ENCODE measurements around the gene SSBP1. TPM values are rescaled to one million over a fixed set of nuclear protein-coding genes. Genes with fewer than 3 reads are reported as not detected.
A peak's percentile ranks its signal among the peaks of the same experiment; 100 is the strongest.
"Not testable (repeated sequence)": the region's sequence is repeated elsewhere in the genome, so short reads cannot be mapped to it uniquely, and the experiment has no call there.

The SSBP1 gene, protein sequence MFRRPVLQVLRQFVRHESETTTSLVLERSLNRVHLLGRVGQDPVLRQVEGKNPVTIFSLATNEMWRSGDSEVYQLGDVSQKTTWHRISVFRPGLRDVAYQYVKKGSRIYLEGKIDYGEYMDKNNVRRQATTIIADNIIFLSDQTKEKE
- total RNA-seq = 10 to 100 TPM; 12.9 to 83.8 (median 50.7) TPM

DNA sequence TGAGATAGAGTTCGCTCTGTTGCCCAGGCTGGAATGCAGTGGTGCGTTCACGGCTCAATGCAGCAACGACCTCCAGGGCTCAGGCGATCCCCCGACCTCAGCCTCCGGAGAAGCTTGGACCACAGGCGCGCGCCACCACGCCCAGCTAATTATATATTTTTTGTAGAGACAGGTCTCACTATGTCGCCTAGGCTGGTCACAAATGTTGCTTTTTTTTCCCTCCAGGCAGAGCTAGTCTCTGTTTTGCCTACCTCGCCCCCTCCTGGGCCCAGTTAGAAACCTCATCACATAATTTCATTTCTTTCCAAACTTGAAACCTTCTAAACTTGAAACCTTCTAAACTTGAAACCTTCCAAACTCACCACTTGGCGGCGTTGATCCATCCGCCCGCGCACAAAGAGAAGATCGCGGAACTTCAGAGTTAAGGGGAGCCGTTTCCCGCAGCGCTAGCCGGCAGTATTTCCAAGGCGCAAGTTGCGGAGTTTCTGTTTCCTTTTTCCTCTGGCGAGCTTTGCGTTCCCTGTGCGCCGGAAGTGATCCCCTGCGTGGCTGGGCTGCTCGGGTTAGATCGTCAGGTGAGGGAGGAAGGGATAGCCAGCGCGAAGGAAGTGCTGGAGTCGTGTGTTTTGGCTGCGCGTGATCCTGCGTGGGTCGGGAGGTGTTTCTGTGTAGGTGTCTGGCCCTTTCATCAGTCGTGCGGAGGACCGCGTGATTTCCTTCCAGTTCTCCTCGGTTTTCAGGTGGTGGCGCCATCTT, at the start of gene SSBP1:
TSS of gene SSBP1 (plus strand) at position 523 of the 756 bp plus-strand sequence. CDS start 809 bp downstream, outside the sequence.
- in situ Hi-C loops (cut with MboI; ENCODE audit: low pct_ligation_motif_present in 1 of 4, low pct_unique_long_range_greater_than_20kb in 1 of 4, low sequenced_read_pairs in 3 of 4) (no loop called here), intact Hi-C loops (cut with DNase I; ENCODE audit: low total_unique reads) (no loop called here)
- H3K27ac ChIP-seq = peak within 1 kb of the TSS; percentile 90 to 91 (median 90)
- H3K36me3 ChIP-seq = peaks cover 0 to 30% (median 8%) of the 10 kb centered on the region in 4 donors
- peak; percentile 93 for DNase-seq
- H3K9me3 ChIP-seq = no peaks in the 10 kb centered on the region
- H3K4me3 ChIP-seq = peak within 1 kb of the TSS; percentile 53 to 96 (median 84)
- H3K27me3 ChIP-seq = no peaks in the 10 kb centered on the region
- H3K4me1 ChIP-seq = peaks cover 11 to 28% (median 18%) of the 10 kb centered on the region in 4 donors
- TF ChIP-seq EP300 (IDR thresholded peaks at IDR 0.05; ENCODE audit: low read depth) (no peak), POLR2AphosphoS5 (IDR thresholded peaks at IDR 0.05) (peak; percentile 56 to 81 (median 77)), POLR2A (IDR thresholded peaks at IDR 0.05) (peak; percentile 70)
- TF ChIP-seq, protein P1, sequence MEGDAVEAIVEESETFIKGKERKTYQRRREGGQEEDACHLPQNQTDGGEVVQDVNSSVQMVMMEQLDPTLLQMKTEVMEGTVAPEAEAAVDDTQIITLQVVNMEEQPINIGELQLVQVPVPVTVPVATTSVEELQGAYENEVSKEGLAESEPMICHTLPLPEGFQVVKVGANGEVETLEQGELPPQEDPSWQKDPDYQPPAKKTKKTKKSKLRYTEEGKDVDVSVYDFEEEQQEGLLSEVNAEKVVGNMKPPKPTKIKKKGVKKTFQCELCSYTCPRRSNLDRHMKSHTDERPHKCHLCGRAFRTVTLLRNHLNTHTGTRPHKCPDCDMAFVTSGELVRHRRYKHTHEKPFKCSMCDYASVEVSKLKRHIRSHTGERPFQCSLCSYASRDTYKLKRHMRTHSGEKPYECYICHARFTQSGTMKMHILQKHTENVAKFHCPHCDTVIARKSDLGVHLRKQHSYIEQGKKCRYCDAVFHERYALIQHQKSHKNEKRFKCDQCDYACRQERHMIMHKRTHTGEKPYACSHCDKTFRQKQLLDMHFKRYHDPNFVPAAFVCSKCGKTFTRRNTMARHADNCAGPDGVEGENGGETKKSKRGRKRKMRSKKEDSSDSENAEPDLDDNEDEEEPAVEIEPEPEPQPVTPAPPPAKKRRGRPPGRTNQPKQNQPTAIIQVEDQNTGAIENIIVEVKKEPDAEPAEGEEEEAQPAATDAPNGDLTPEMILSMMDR (IDR thresholded peaks at IDR 0.05) = peak; percentile 53 to 85 (median 72)
- WGBS, 2 donors (ENCODE audit: low coverage in 1 of 2) = 0 to 3% methylated on average over 2 to 46 of the region's 46 CpGs

DNA sequence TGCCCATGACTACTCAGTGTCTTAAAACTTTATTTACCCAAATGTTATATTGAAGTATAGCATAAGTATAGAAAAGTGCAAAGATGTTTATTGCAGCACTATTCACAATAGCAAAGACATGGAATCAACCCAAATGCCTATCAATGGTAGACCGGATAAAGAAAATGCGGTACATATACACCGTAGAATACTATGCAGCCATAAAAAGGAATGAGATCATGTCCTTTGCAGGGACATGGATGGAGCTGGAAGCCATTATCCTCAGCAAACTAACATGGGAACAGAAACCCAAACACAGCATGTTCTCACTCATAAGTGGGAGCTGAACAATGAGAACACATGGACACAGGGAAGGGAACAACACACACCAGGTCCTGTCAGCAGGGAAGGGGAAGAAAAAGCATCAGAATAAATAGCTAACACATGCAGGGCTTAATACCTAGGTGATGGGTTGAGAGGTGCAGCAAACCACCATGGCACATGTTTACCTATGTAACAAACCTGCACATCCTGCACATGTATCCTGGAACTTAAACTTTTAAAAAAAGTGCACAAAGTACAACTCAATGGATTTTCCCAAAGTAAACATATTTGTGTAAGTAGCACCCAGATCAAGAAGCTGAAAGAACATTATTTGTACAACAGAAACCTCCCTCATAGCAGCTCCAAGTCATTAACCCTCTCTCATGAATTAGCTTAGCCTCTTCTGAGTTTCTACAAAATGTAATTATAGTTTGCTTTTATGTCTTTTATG, 48.9 kb upstream of the SSBP1 start:
- H3K4me1 ChIP-seq; H3K4me3 ChIP-seq; H3K9me3 ChIP-seq; intact Hi-C loops (cut with DNase I; ENCODE audit: low total_unique reads); in situ Hi-C loops (cut with MboI; ENCODE audit: low pct_ligation_motif_present in 1 of 4, low pct_unique_long_range_greater_than_20kb in 1 of 4, low sequenced_read_pairs in 3 of 4); H3K27ac ChIP-seq; H3K36me3 ChIP-seq; DNase-seq; H3K27me3 ChIP-seq: not testable (repeated sequence)
- WGBS, 2 donors (ENCODE audit: low coverage in 1 of 2) = 91 to 97% methylated on average over 3 of the region's 3 CpGs

DNA sequence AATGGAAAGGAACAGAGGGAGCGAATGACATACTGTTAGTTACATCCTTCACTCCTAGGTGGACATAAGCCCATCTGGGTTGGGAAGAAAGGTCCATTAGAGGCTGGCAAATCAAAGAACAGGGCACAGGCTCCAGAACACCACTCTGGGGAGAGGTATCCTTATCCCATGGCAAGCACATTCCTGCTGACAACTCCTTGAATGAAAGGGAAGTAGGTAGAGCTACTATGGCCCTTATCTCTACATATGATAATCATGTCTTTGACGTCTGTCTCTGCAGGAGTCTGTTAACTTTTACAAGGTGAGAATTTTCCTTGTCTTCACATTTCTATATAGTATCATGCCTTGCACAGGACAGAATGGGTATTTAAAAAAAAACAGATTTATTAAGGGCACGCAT, 46.6 kb upstream of the SSBP1 start:
- DNase-seq = no peak
- TF ChIP-seq EP300 (IDR thresholded peaks at IDR 0.05; ENCODE audit: low read depth) = no peak
- no peak for TF ChIP-seq POLR2AphosphoS5 (IDR thresholded peaks at IDR 0.05)
- no peak for TF ChIP-seq POLR2A (IDR thresholded peaks at IDR 0.05)
- TF ChIP-seq, protein P1 (IDR thresholded peaks at IDR 0.05) = no peak
- 80 to 83% methylated on average over 3 of the region's 3 CpGs for WGBS, 2 donors (ENCODE audit: low coverage in 1 of 2)
- H3K9me3 ChIP-seq = no peaks in the 10 kb centered on the region
- H3K4me3 ChIP-seq = no peak overlapping the region
- peaks cover 7 to 19% (median 13%) of the 10 kb centered on the region in 4 donors for H3K4me1 ChIP-seq
- intact Hi-C loops (cut with DNase I; ENCODE audit: low total_unique reads) (no loop called here), in situ Hi-C loops (cut with MboI; ENCODE audit: low pct_ligation_motif_present in 1 of 4, low pct_unique_long_range_greater_than_20kb in 1 of 4, low sequenced_read_pairs in 3 of 4) (no loop called here)
- no peaks in the 10 kb centered on the region for H3K27me3 ChIP-seq
- no peaks in the 10 kb centered on the region for H3K36me3 ChIP-seq
- H3K27ac ChIP-seq = no peak overlapping the region

DNA sequence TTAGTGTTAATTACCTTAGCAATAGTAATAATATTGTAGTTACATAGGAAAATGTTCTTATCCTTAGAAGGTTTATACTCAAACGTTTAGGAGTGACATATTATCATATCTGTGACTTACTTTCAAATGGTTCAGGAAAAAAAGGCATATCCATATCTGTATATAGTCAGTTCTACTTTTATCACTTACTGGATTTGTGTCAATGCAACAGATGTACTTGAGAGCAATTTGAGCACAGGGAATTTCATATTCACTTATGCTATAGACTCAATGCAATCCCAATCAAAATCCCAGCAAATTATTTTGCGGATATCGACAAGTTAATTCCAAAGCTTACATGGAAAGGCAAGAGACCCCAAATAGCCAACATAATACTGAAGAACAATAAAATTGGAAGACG, 46.2 kb upstream of the SSBP1 start:
- TF ChIP-seq POLR2AphosphoS5 (IDR thresholded peaks at IDR 0.05) (no peak), POLR2A (IDR thresholded peaks at IDR 0.05) (no peak), EP300 (IDR thresholded peaks at IDR 0.05; ENCODE audit: low read depth) (no peak)
- TF ChIP-seq, protein P1 (IDR thresholded peaks at IDR 0.05) = no peak
- no peaks in the 10 kb centered on the region for H3K27me3 ChIP-seq
- no peak for DNase-seq
- no peaks in the 10 kb centered on the region for H3K9me3 ChIP-seq
- H3K36me3 ChIP-seq = no peaks in the 10 kb centered on the region
- in situ Hi-C loops (cut with MboI; ENCODE audit: low pct_ligation_motif_present in 1 of 4, low pct_unique_long_range_greater_than_20kb in 1 of 4, low sequenced_read_pairs in 3 of 4) (no loop called here), intact Hi-C loops (cut with DNase I; ENCODE audit: low total_unique reads) (no loop called here)
- peaks cover 7 to 21% (median 16%) of the 10 kb centered on the region in 4 donors for H3K4me1 ChIP-seq
- H3K27ac ChIP-seq = no peak overlapping the region
- WGBS, 2 donors (ENCODE audit: low coverage in 1 of 2) = 77 to 82% methylated on average over 2 to 4 of the region's 4 CpGs
- H3K4me3 ChIP-seq = no peak overlapping the region

Measured in transverse colon (tissue), 4 donors.